Measurements from ENCODE around the gene BOD1. TPM values are rescaled to one million over a fixed set of nuclear protein-coding genes. Genes with fewer than 3 reads are reported as not detected.
"Not testable (repeated sequence)": the region's sequence is repeated elsewhere in the genome, so short reads cannot be mapped to it uniquely, and the experiment has no call there.

BOD1 gene
- total RNA-seq, 4 donors from 2014 or later = 101 to 157 (median 117) TPM

- Histone ChIP-seq H3K4me1 (no peaks in the 10 kb centered on the region), H3K4me3 (no peak overlapping the region), H3K27ac (no peak overlapping the region), H3K27me3 (no peaks in the 10 kb centered on the region), H3K9me3 (peaks cover 0 to 16% (median 4%) of the 10 kb centered on the region in 3 donors), H3K36me3 (peaks cover 0 to 10% of the 10 kb centered on the region in 2 donors)
- in situ Hi-C loops (cut with MboI; ENCODE audit: low sequenced_read_pairs in 4 of 4) = loop anchor here in 1 of 4 donors (25.0 kb wide), 1 partner anchor 280 kb away; no protein-coding TSS in a partner anchor
- ATAC-seq (no peak), DNase-seq (no peak)
- intact Hi-C loops (cut with DNase I; ENCODE audit: low total_unique reads) = no loop called here
- TF ChIP-seq, protein P1, sequence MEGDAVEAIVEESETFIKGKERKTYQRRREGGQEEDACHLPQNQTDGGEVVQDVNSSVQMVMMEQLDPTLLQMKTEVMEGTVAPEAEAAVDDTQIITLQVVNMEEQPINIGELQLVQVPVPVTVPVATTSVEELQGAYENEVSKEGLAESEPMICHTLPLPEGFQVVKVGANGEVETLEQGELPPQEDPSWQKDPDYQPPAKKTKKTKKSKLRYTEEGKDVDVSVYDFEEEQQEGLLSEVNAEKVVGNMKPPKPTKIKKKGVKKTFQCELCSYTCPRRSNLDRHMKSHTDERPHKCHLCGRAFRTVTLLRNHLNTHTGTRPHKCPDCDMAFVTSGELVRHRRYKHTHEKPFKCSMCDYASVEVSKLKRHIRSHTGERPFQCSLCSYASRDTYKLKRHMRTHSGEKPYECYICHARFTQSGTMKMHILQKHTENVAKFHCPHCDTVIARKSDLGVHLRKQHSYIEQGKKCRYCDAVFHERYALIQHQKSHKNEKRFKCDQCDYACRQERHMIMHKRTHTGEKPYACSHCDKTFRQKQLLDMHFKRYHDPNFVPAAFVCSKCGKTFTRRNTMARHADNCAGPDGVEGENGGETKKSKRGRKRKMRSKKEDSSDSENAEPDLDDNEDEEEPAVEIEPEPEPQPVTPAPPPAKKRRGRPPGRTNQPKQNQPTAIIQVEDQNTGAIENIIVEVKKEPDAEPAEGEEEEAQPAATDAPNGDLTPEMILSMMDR (IDR thresholded peaks at IDR 0.05 in 4 of 5, conservative IDR thresholded peaks at IDR 0.05 in 1 of 5) = peak; percentile 18 to 57 (median 25)
- TF ChIP-seq POLR2A (IDR thresholded peaks at IDR 0.05) = no peak
Measured at GRCh38 chr5:173592050-173592669, 24.3 kb downstream of the BOD1 start.

GRCh38 chr5:173591056-173591514, 25.4 kb downstream of the BOD1 start:
- in situ Hi-C loops (cut with MboI; ENCODE audit: low sequenced_read_pairs in 4 of 4) = loop anchor here in 1 of 4 donors (25.0 kb wide), 1 partner anchor 279 kb away; no protein-coding TSS in a partner anchor
- intact Hi-C loops (cut with DNase I; ENCODE audit: low total_unique reads) = no loop called here
- no peak for TF ChIP-seq POLR2A (IDR thresholded peaks at IDR 0.05)
- TF ChIP-seq, protein P1 (IDR thresholded peaks at IDR 0.05 in 4 of 5, conservative IDR thresholded peaks at IDR 0.05 in 1 of 5) = no peak
- no peak overlapping the region for H3K4me3 ChIP-seq
- H3K27ac ChIP-seq = peak overlapping the region in 1 of 4 donors; percentile 31
- DNase-seq (no peak), ATAC-seq (no peak)
- H3K9me3 ChIP-seq = peaks cover 0 to 16% (median 4%) of the 10 kb centered on the region in 3 donors
- no peaks in the 10 kb centered on the region for H3K4me1 ChIP-seq
- H3K36me3 ChIP-seq = peaks cover 0 to 10% of the 10 kb centered on the region in 2 donors
- no peaks in the 10 kb centered on the region for H3K27me3 ChIP-seq

DNA sequence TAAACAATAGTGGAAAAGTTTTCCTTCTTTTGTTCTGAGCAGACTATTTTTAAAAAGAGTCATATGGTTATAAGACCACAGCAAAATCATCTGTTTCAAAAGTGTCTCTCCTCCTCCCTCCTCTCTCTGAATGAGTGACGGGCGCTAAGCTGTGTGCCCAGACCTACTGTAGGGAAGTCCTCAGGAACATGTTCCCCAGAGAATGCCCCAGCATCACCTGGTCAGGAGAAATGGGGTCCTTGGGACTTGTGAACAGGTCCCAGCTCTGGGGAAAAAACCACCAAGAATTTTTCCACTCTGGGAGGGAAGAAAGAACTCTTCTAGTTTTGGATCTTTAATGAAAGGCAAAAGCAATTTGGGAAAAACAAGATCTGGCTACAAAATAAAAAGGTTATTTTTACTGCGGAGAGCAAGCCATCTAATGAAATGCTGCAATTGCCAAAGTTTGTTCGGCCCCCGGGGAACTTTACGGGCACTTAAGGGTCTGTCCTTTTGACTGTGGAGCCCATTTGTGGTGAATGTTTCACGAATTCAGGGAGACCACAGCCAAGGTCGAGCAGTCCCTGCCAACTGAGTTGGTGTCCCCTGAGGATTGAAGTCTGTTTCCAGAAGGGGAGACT, 25.9 kb downstream of the BOD1 start:
- no peak for DNase-seq

DNA sequence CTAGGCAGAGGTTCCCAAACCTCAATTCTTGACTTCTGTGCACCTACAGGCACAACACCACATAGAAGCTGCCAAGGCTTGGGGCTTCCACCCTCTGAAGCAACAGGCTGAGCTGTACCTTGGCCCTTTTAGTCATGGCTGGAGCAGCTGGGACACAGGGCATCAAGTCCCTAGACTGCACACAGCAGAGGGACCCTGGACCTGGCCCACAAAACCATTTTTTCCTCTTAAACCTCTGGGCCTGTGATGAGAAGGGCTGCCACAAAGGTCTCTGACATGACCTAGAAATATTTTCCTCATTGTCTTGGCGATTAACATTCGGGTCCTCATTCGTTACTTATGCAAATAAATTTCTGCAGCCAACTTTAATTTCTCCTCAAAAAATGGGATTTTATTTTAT, 30.3 kb downstream of the BOD1 start:
- H3K27ac ChIP-seq; H3K36me3 ChIP-seq; intact Hi-C loops (cut with DNase I; ENCODE audit: low total_unique reads); H3K27me3 ChIP-seq; H3K9me3 ChIP-seq; ATAC-seq; H3K4me3 ChIP-seq; H3K4me1 ChIP-seq; DNase-seq: not testable (repeated sequence)
- in situ Hi-C loops (cut with MboI; ENCODE audit: low sequenced_read_pairs in 4 of 4) = loop anchor here in 1 of 4 donors (25.0 kb wide), 1 partner anchor 274 kb away; no protein-coding TSS in a partner anchor

More for the DNA sequence above, 25.9 kb downstream of the BOD1 start:
- peaks cover 0 to 16% (median 4%) of the 10 kb centered on the region in 3 donors for H3K9me3 ChIP-seq
- in situ Hi-C loops (cut with MboI; ENCODE audit: low sequenced_read_pairs in 4 of 4) = loop anchor here in 1 of 4 donors (25.0 kb wide), 1 partner anchor 278 kb away; no protein-coding TSS in a partner anchor
- H3K27me3 ChIP-seq = no peaks in the 10 kb centered on the region
- no peaks in the 10 kb centered on the region for H3K4me1 ChIP-seq
- peak overlapping the region in 2 of 4 donors; percentile 31 for H3K27ac ChIP-seq
- intact Hi-C loops (cut with DNase I; ENCODE audit: low total_unique reads) = no loop called here
- peaks cover 0 to 10% of the 10 kb centered on the region in 2 donors for H3K36me3 ChIP-seq
- ATAC-seq = no peak
- H3K4me3 ChIP-seq = no peak overlapping the region
- TF ChIP-seq, protein P1 (IDR thresholded peaks at IDR 0.05 in 4 of 5, conservative IDR thresholded peaks at IDR 0.05 in 1 of 5) = no peak
- no peak for TF ChIP-seq POLR2A (IDR thresholded peaks at IDR 0.05)

GRCh38 chr5:173583346-173583745, 33.1 kb downstream of the BOD1 start:
- DNase-seq (no peak), ATAC-seq (no peak)
- Histone ChIP-seq H3K4me1 (no peaks in the 10 kb centered on the region), H3K27me3 (no peaks in the 10 kb centered on the region), H3K4me3 (no peak overlapping the region), H3K36me3 (no peaks in the 10 kb centered on the region), H3K9me3 (peaks cover 0 to 8% (median 0%) of the 10 kb centered on the region in 3 donors), H3K27ac (no peak overlapping the region)
- in situ Hi-C loops (cut with MboI; ENCODE audit: low sequenced_read_pairs in 4 of 4) = loop anchor here in 3 of 4 donors (5.0 to 25.0 kb wide), 2 partner anchors 271 to 291 kb away; no protein-coding TSS in a partner anchor
- intact Hi-C loops (cut with DNase I; ENCODE audit: low total_unique reads) = no loop called here
- TF ChIP-seq, protein P1 (IDR thresholded peaks at IDR 0.05 in 4 of 5, conservative IDR thresholded peaks at IDR 0.05 in 1 of 5) = no peak
- TF ChIP-seq POLR2A (IDR thresholded peaks at IDR 0.05) = no peak
